NCI-H345 treated with DMSO at 0.1 percent for 48 hours (cell line): ENCODE results near the gene SPRED2.

Experiments used
- DNase-seq: peaks from one replicate; lab custom pipeline; 2025; ENCODE audit not compliant: unreplicated experiment; lab: John Stamatoyannopoulos, UW

The SPRED2 gene

GRCh38 chr2:65369980-65370379 is 62.4 kb downstream of the SPRED2 start:
- no peak for DNase-seq

- no peak for DNase-seq
These were observed 62.8 kb downstream of the SPRED2 start for GRCh38 chr2:65369574-65369973.

DNA sequence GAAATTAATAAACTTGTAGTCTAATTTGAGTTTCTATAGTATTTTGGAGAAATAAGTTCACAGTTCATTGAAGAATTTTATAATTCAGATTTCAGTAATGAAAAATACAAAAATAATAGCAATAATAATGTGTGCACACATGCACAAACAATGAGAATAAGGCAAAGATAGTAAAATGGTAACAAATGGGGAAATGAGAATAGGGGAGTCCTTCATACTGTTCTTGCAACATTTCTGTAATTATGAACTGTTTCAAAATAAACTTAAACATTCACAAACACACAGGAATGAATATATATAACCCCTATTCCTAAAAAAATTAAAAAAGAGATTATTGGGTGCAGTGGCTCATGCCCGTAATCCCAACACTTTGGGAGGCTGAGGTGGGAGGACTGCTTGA is 63.9 kb downstream of the SPRED2 start:
- no peak for DNase-seq

- DNase-seq: no peak
These were observed 64.9 kb downstream of the SPRED2 start for GRCh38 chr2:65367524-65367923.

GRCh38 chr2:65366595-65367125 is 65.7 kb downstream of the SPRED2 start:
- peak; percentile 13 for DNase-seq

DNA sequence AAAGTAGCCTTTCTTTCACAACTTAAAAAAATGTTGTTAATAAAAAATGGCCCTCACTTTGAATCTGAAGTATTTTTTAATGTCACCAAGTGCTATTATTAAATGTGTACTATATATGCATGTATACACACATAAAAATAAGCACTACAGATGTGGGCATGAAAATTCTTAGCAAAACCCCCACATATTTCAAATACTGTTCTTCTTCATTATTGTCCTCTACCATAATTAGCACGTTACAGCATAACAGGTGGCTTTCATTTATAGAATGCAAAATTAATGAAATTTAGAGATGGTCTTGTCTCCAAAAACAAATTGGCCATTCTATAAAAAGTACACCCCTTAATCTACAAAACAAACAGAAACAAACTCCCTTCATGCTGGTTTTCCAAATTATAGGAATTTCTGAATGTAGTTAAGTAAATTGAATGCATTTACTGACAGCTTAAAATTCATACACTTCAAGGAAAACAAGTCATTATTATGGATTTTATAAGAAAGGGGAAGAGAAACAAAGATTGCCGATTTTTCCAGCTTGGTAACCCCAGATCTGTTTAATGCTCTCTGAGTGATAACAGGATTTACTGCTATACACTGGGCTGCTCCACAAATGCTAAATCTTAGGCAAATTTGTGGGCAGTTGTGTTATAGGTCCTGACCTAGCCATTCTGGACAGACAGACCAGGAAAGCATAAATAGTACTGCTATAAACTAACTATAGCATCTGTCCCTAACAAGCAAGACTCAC is 67.2 kb downstream of the SPRED2 start:
- no peak for DNase-seq

GRCh38 chr2:65363879-65364666 is 68.3 kb downstream of the SPRED2 start:
- no peak for DNase-seq

DNA sequence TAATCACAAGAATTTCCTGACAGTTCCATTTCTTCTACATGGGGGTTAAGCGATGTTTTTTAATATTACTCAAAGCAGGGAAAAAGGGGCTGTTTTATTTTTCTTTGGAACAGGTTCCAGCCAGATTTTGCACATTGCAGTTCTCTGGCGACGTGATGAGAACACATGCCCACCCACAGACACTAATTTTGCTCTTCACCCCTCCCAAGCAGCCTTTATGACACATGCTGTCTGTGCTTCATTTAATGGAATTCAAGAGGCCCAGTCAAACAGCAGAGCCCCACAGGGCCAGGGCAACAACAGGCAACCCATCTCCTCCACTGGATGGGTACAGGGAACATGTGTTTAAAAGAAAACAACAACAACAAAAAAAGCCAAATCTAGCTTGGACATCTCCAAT is 70.8 kb downstream of the SPRED2 start:
- DNase-seq: no peak

- no peak for DNase-seq
These were observed 72.0 kb downstream of the SPRED2 start for GRCh38 chr2:65360441-65360840.

DNA sequence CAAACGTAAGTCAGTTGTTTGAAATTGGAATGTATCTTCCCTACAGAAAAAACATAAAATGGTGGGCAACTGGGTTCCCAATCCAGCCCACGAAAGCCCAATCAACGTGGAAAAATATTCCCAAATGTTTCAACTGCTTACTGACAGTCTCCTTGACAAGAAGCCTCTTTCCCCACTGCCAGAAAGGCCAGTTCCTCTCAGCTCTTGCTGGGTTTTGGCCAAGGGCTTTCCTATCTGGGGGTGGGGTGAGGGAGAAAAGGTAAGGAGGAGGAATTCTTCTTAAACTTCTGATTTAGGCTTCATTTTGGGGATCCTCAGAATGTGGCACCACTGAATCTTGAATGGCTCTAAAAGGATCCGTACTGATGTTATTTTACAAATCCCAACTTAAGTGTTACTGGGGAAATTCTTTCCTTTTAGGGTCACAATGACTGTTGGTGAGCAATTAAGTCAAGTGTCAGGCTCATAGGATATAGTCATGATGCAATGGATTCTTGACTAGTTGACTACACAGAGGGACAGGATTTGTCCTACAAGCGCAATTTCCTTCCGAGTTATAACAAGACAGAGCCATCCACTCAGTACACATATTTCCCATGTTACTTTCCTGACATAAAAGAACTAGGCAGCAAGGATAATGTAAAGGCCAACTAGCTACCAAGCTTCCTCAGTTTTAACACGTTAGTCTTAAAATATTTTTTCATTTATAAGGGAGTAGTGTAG is 73.6 kb downstream of the SPRED2 start:
- DNase-seq: no peak

DNA sequence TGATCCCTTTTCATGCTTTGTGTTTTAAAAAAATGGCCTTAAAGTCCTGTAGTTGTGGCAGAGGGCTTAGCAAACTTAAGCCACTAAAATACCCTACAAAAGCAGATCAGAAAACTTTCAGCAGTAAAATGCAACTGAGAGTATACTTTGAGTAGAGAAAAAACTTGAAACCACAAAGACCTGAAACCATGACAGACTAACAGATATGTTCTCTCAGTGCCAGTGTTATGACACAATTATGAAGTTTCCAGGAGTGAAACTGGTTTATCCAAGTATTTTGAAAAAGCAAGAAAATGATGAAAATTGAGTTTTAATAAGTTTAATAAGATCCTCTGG is 74.5 kb downstream of the SPRED2 start:
- DNase-seq: no peak

DNA sequence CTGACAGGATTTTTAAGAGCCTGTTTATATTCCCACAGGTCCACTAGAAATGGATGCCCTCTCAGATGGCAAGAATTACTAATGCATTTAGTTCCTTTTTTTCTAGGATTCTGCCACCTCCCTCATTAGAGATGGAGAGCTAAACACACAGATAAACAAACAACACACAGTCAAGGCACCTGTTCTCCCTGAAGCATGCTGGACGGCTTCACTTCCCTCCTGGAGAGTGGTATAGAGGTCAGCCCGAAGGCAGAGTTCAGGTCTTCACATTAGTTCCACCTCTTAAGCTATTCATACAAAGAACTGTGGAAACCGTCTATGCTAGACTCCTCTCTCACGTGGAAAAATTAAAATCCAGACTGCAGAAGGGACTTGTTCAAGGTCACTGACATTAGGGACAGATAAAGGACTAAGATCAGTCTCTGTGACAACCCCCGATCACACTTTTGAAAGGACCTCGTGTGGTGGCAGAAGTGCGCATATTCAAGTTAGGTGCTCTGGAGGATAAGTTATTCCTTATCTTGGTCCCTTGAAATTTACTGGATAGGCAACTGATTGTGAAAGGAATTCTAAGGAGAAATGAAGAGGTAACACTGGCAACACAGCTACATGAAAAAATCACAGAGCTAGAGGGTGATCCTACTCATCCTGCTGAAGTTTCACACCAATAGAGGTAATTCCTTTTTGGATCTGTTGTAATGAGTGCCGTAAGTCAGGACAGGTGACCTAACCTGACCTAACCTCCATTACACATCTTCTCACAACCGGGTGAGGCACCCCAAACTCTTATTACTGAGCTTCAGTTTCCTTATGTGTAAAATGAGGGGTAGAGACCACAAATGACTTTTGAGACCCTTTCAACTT is 75.1 kb downstream of the SPRED2 start:
- DNase-seq: no peak

DNA sequence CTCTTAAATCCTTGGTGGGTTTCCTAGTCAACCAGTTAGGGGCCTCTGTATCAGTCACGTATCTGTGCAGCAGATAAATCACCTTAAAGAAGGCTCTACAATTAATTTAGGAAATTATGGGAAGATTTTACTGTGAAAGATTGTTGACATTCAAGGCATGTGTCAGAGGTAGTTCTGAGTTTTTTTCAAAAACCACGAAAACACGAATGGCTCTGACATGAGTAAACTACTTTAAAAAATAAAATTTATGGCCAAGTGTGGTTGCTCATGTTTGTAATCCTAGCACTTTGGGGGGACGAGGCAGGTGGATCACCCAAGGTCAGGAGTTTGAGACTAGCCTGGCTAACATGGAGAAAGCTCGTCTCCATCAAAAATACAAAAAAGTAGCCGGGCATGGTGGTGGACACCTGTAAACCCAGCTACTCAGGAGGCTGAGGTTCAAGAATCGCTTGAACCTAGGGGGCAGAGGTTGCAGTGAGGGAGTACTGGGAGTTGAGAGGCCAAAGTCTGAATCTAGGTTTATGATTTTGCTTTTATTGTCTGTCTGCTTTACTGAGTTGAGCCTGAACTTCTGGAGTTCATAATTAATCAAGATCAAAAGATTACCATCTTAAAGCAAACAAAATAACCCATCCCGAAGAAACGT is 77.1 kb downstream of the SPRED2 start:
- DNase-seq: no peak

DNA sequence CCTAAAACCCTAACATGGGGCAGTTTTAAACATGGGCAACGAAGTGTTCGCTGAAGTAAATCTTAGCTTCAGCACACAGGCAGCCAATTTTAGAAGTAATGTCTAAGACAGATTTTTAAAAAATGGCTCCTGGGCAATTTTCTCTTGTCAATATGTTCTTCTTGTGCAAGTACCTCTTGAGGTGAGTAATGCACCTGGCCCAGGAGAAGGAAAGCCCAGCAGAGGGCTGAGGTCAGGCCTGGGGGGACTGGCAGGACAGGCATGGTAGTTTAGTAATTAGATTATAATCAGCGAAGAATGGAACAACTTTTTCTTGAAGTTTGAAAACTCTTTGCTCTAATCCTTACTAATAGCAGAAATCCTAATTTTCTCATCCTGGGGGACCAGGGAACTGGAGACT is 77.6 kb downstream of the SPRED2 start:
- DNase-seq: no peak

DNA sequence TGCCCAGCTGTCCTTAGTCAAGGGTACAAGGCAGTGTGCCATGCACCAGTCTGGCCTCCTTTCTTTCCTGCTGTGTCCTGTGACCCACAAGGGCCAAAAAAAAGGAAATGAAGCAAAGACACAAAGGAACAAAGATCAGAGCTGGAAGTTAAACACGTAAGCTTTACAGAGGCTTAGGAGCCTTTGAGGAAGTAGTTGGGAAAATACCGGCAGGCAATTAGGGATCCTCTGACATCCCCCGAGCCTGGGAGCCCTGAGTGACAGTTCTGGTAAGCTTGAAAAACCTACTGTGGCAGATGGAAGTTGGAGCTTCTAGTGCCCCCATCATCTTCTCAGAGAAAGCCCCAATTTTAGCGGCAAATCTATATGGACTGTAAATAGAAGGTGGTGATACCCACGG is 78.5 kb downstream of the SPRED2 start:
- no peak for DNase-seq

- DNase-seq: no peak
These were observed 79.4 kb downstream of the SPRED2 start for GRCh38 chr2:65353046-65353445.

DNA sequence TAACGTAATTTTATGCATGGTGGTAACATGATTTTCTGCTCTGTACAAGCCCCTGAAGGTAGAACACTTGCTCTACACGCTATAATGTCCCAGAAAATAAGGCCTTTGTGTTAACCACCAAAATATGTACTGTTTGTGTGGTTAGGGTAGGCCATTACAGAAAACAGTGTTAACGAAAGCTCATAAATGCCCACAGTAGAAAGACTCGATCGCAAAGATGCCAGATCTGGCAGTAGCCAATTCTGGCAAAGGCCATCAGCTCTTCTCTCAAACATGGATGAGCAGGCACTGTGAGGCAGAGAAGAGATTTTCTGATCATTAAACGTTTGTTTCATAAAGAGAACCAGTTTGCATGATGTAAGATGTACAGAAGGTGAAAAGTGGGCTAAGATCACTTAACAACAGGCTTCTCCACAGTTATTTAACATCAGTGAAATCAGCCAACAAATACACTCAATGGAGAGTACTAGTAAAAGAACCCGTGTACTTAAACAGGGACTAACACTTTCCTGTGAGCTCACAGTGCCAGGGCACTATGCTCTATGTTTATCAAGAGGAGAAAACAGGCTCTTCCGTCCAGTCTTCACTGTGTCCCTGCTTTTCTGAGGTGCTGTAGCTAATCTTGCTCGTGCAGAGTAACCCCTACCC is 80.3 kb downstream of the SPRED2 start:
- no peak for DNase-seq

- no peak for DNase-seq
These were observed 81.0 kb downstream of the SPRED2 start for GRCh38 chr2:65351234-65351947.

DNA sequence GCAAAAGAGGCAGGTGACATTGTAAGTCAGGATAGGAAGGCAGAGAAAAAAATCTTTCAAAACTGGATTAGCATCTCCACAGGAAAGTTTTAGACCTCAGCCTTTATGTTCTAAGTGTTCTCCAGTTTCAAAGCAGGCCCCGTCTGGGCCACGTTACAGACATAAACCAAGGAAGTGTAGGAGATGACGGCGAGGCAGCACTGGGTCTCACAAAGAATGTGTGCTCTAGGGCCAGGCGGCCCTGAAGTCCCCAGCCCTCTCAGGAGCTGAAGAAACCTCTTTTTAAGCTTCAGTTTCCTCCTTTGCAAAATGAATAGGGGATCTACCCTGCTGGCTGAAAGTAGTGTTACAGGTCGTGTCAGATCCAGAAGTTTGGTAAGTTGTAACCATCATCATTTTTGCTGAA is 81.7 kb downstream of the SPRED2 start:
- DNase-seq: no peak
